HUES48 (cell line): ENCODE measurements around the gene FAM163B.
"Not testable (repeated sequence)": the region's sequence is repeated elsewhere in the genome, so short reads cannot be mapped to it uniquely, and the experiment has no call there.

Experiments used
- H3K27ac ChIP-seq: one replicate; pipeline ENCODE4 v1.7.0; 2013; ENCODE audit warnings: low read depth, low read length, inconsistent platforms
- H3K27me3 ChIP-seq: 2 replicates; pipeline ENCODE4 v1.6.1; 2013; ENCODE audit warnings: mild to moderate bottlenecking, low read length; ENCODE audit not compliant: control insufficient read depth, insufficient read depth
- H3K36me3 ChIP-seq: 2 replicates; pipeline ENCODE4 v1.6.1; 2013; ENCODE audit warnings: low read length; ENCODE audit not compliant: control insufficient read depth, insufficient read depth
- H3K4me1 ChIP-seq: 2 replicates; pipeline ENCODE4 v1.6.1; 2013; ENCODE audit warnings: mild to moderate bottlenecking, low read length; ENCODE audit not compliant: control insufficient read depth, insufficient read depth
- H3K4me3 ChIP-seq: 2 replicates; pipeline ENCODE4 v1.5.1; 2013; ENCODE audit warnings: mild to moderate bottlenecking, low read depth, low read length
- H3K9ac ChIP-seq: 2 replicates; pipeline ENCODE4 v1.6.1; 2013; ENCODE audit warnings: mild to moderate bottlenecking, low read depth, low read length, moderate library complexity
- H3K9me3 ChIP-seq: 2 replicates; pipeline ENCODE4 v1.6.1; 2013; ENCODE audit warnings: low read length; ENCODE audit not compliant: control insufficient read depth, insufficient read depth

Gene FAM163B

GRCh38 chr9:133563814-133564213, 45.4 kb downstream of the FAM163B start:
- not testable (repeated sequence) for H3K27ac ChIP-seq, H3K27me3 ChIP-seq, H3K4me3 ChIP-seq, H3K4me1 ChIP-seq, H3K36me3 ChIP-seq, H3K9ac ChIP-seq, H3K9me3 ChIP-seq

GRCh38 chr9:133563291-133563796, 45.8 kb downstream of the FAM163B start:
- no peaks in the 10 kb centered on the region for H3K9me3 ChIP-seq
- no peak overlapping the region for H3K27ac ChIP-seq
- peaks cover 7% of the 10 kb centered on the region for H3K4me1 ChIP-seq
- H3K9ac ChIP-seq = no peak overlapping the region
- no peaks in the 10 kb centered on the region for H3K27me3 ChIP-seq
- H3K36me3 ChIP-seq = no peaks in the 10 kb centered on the region
- no peak overlapping the region for H3K4me3 ChIP-seq

GRCh38 chr9:133562611-133563290, 46.4 kb downstream of the FAM163B start:
- no peak overlapping the region for H3K9ac ChIP-seq
- H3K9me3 ChIP-seq = no peaks in the 10 kb centered on the region
- peaks cover 13% of the 10 kb centered on the region for H3K4me1 ChIP-seq
- H3K36me3 ChIP-seq = no peaks in the 10 kb centered on the region
- H3K27me3 ChIP-seq = no peaks in the 10 kb centered on the region
- no peak overlapping the region for H3K27ac ChIP-seq
- H3K4me3 ChIP-seq = no peak overlapping the region

DNA sequence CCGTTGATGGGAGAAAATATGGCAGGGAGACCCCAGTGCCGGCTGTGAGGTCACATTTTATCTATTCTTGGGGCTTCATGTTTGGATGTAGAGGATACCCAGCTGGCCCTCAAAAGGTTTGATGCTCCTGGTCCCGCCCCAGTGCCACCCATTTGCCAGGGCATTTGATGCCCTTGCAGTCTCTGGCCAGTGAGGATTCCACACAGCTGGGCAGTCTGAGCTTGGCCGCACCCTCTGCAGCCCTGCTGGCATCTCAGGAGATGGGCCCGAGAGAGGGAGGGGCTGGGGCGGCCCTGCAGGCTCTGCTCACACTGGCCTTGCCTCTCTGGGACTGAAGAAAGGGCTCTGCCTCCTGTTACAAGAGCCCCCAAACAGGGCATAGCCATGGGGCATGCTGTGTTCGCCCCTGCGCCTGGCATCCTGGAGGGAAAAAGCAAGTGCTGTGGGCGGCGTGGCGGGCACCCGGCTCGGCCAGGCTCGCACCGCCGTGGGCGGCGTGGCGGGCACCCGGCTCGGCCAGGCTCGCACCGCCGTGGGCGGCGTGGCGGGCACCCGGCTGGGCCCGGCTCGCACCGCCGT, 47.1 kb downstream of the FAM163B start:
- Histone ChIP-seq H3K9me3 (no peaks in the 10 kb centered on the region), H3K9ac (no peak overlapping the region), H3K4me1 (peaks cover 14% of the 10 kb centered on the region), H3K4me3 (no peak overlapping the region), H3K27ac (no peak overlapping the region), H3K36me3 (no peaks in the 10 kb centered on the region), H3K27me3 (no peaks in the 10 kb centered on the region)

GRCh38 chr9:133560944-133561343, 48.2 kb downstream of the FAM163B start:
- Histone ChIP-seq H3K4me3 (no peak overlapping the region), H3K9me3 (no peaks in the 10 kb centered on the region), H3K36me3 (no peaks in the 10 kb centered on the region), H3K9ac (no peak overlapping the region), H3K4me1 (peaks cover 14% of the 10 kb centered on the region), H3K27me3 (no peaks in the 10 kb centered on the region), H3K27ac (no peak overlapping the region)

- Histone ChIP-seq H3K27ac (no peak overlapping the region), H3K4me3 (no peak overlapping the region), H3K36me3 (no peaks in the 10 kb centered on the region), H3K9ac (no peak overlapping the region), H3K4me1 (peaks cover 14% of the 10 kb centered on the region), H3K27me3 (no peaks in the 10 kb centered on the region), H3K9me3 (no peaks in the 10 kb centered on the region)
These were observed 48.9 kb downstream of the FAM163B start for GRCh38 chr9:133560311-133560710.

GRCh38 chr9:133558191-133559126, 50.7 kb downstream of the FAM163B start:
- peak overlapping the region; percentile 93 for H3K27ac ChIP-seq
- no peaks in the 10 kb centered on the region for H3K9me3 ChIP-seq
- no peaks in the 10 kb centered on the region for H3K36me3 ChIP-seq
- H3K4me3 ChIP-seq = no peak overlapping the region
- no peaks in the 10 kb centered on the region for H3K27me3 ChIP-seq
- peaks cover 14% of the 10 kb centered on the region for H3K4me1 ChIP-seq
- H3K9ac ChIP-seq = no peak overlapping the region

DNA sequence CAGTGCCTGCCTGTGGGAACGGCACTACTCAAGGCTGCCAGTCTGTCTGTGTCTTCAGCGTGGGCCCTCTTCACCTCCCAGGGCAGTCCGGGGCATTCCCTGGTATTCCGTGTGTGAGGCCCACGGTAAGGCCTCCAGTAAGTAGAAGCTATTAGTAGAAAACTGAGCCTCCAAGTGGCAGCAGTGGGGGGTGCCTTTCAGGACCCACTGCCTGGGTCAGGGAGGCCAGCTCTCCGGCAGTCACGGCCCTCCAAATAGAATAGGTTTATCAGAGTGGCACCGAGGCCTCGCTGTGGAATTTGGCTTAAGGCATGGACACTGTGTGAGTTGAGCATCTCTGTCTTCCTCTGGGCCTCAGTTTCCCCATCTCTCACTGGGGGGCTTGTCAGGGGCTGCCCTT, 51.6 kb downstream of the FAM163B start:
- Histone ChIP-seq H3K9ac (no peak overlapping the region), H3K27ac (peak overlapping the region; percentile 93), H3K4me3 (no peak overlapping the region), H3K4me1 (peaks cover 14% of the 10 kb centered on the region), H3K27me3 (no peaks in the 10 kb centered on the region), H3K9me3 (no peaks in the 10 kb centered on the region), H3K36me3 (no peaks in the 10 kb centered on the region)

- Histone ChIP-seq H3K4me3 (no peak overlapping the region), H3K9ac (no peak overlapping the region), H3K27ac (no peak overlapping the region), H3K27me3 (no peaks in the 10 kb centered on the region), H3K4me1 (peaks cover 14% of the 10 kb centered on the region), H3K36me3 (no peaks in the 10 kb centered on the region), H3K9me3 (no peaks in the 10 kb centered on the region)
These were observed 52.8 kb downstream of the FAM163B start for GRCh38 chr9:133556354-133556753.

- H3K27ac ChIP-seq = no peak overlapping the region
- H3K4me1 ChIP-seq = peaks cover 14% of the 10 kb centered on the region
- no peak overlapping the region for H3K9ac ChIP-seq
- H3K4me3 ChIP-seq = no peak overlapping the region
- H3K9me3 ChIP-seq = no peaks in the 10 kb centered on the region
- H3K36me3 ChIP-seq = no peaks in the 10 kb centered on the region
- no peaks in the 10 kb centered on the region for H3K27me3 ChIP-seq
These were observed 54.5 kb downstream of the FAM163B start for GRCh38 chr9:133554729-133555128.
